RWPE2 (cell line): ENCODE data around the gene ROBO2.

Experiments used
- ATAC-seq: fragments of 200-7000 bp; cut with Tn5 transposase; 3 replicates; pipeline ENCODE4 v1.9.1; 2021; ENCODE audit warnings: low read depth
- DNase-seq: peaks from one replicate; pipeline ENCODE4 v3.0.0-alpha.2; 2020; ENCODE audit warnings: low spot score
- H3K27ac ChIP-seq: fragments of 450-650 bp; 2 replicates; pipeline ENCODE4 v1.5.1; 2017; ENCODE audit warnings: mild to moderate bottlenecking; ENCODE audit not compliant: poor library complexity, severe bottlenecking
- H3K27me3 ChIP-seq: fragments of 250-450 bp; sonication (Bioruptor Pico); 2 replicates; pipeline ENCODE4 v1.5.1; 2021; ENCODE audit warnings: mild to moderate bottlenecking, moderate library complexity; ENCODE audit not compliant: insufficient read depth, poor library complexity, severe bottlenecking
- H3K36me3 ChIP-seq: fragments of 250-450 bp; sonication (Bioruptor Pico); 2 replicates; pipeline ENCODE4 v1.5.1; 2020; ENCODE audit warnings: low read depth, mild to moderate bottlenecking, moderate library complexity
- H3K4me1 ChIP-seq: fragments of 250-450 bp; sonication (Bioruptor Pico); 2 replicates; pipeline ENCODE4 v1.5.1; 2021; ENCODE audit warnings: mild to moderate bottlenecking, moderate library complexity; ENCODE audit not compliant: insufficient read depth, poor library complexity, severe bottlenecking
- H3K4me3 ChIP-seq: fragments of 250-450 bp; sonication (Bioruptor Pico); 2 replicates; pipeline ENCODE4 v1.5.1; 2021; ENCODE audit warnings: mild to moderate bottlenecking, moderate library complexity; ENCODE audit not compliant: severe bottlenecking
- H3K9me3 ChIP-seq: fragments of 250-450 bp; sonication (Bioruptor Pico); 2 replicates; pipeline ENCODE4 v1.5.1; 2021; ENCODE audit warnings: mild to moderate bottlenecking, moderate library complexity; ENCODE audit not compliant: severe bottlenecking
- TF ChIP-seq, protein P1 (sequence below): fragments of 450-650 bp; IDR thresholded peaks from one replicate; pipeline ENCODE4 v1.5.1; 2017; ENCODE audit warnings: mild to moderate bottlenecking, moderate library complexity; ENCODE audit not compliant: poor library complexity, severe bottlenecking

Gene ROBO2

DNA sequence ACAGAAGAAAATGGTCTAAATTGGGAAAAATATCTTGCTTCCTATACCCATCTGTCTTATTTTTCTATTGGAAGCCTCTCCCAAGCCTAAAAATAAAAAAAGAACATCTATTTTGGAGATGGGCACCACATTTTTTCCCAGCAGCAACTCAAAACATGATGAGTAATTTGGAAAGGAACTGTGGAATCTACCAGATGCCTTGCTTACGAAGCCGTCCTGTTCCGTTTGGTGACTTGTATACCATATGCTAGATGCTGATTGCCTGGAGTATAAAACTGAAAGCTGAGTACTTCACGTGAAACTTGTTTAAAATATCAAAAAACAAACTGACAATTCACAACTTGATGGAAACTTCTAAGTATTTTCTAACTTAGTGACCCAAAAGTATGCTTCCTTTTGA, 491.0 kb downstream of the ROBO2 start:
- H3K9me3 ChIP-seq = no peaks in the 10 kb centered on the region
- ATAC-seq = no peak
- no peaks in the 10 kb centered on the region for H3K36me3 ChIP-seq
- H3K4me1 ChIP-seq = no peaks in the 10 kb centered on the region
- H3K27ac ChIP-seq = no peak overlapping the region
- H3K4me3 ChIP-seq = no peak overlapping the region
- H3K27me3 ChIP-seq = no peaks in the 10 kb centered on the region
- TF ChIP-seq, protein P1, sequence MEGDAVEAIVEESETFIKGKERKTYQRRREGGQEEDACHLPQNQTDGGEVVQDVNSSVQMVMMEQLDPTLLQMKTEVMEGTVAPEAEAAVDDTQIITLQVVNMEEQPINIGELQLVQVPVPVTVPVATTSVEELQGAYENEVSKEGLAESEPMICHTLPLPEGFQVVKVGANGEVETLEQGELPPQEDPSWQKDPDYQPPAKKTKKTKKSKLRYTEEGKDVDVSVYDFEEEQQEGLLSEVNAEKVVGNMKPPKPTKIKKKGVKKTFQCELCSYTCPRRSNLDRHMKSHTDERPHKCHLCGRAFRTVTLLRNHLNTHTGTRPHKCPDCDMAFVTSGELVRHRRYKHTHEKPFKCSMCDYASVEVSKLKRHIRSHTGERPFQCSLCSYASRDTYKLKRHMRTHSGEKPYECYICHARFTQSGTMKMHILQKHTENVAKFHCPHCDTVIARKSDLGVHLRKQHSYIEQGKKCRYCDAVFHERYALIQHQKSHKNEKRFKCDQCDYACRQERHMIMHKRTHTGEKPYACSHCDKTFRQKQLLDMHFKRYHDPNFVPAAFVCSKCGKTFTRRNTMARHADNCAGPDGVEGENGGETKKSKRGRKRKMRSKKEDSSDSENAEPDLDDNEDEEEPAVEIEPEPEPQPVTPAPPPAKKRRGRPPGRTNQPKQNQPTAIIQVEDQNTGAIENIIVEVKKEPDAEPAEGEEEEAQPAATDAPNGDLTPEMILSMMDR = no peak
- DNase-seq = no peak

DNA sequence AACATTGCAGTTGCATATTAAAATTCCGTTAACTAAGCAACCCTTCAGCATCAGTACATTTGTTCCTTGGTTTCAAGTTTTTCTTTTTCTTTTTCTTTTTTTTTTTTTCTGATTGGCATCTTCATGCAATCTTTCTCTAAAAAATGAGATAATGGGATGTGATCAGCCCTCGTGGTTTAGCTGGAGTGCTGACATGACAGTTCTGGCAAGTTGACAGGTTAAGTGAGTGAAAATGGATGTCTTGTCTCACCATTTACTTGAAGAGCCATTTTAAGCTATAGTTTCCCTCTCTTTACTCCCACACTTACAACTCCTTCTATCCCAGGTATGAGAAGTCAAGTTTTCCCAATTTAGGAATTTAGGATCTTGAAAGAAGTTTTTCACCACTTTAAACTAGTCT, 495.2 kb downstream of the ROBO2 start:
- H3K27me3 ChIP-seq = no peaks in the 10 kb centered on the region
- ATAC-seq = no peak

DNA sequence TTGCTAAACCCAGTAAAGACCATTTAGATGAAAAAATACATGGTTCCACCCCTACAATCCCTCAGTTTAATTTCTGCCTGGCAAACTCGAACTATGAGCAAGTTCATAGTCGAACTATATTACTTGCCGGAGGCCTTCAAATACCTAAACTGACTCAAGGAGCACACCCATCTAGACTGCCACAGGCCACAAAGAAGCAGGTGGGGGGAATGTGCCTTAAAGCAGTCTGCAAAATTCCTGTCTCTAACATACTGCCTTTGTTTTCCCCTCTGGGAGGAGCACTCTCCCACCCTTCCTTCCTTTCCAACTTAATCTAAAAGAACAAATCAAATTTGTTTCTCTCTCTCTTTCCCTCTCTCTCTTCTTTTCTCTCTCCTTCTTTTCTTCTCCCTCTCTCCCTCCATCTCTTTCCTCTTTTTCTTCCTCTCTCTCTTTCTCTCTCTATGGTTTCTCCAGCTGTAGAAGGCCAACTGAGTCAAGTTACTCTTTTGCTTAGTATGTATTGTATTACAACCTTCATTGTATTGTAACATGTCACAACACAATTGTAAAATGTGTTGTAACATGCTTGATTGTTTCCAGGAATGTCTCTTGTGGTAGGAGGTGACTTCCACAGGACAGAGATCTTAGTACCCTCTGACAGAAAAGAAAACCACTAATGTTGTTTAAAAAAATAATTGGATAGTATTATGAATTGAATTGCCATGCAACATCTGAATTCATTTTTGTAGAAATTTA, 496.3 kb downstream of the ROBO2 start:
- TF ChIP-seq, protein P1 = no peak
- DNase-seq (no peak), ATAC-seq (no peak)
- Histone ChIP-seq H3K36me3 (no peaks in the 10 kb centered on the region), H3K27ac (no peak overlapping the region), H3K4me3 (no peak overlapping the region), H3K4me1 (no peaks in the 10 kb centered on the region), H3K9me3 (no peaks in the 10 kb centered on the region), H3K27me3 (no peaks in the 10 kb centered on the region)

More for the DNA sequence above, 495.2 kb downstream of the ROBO2 start:
- no peaks in the 10 kb centered on the region for H3K36me3 ChIP-seq
- no peaks in the 10 kb centered on the region for H3K4me1 ChIP-seq
- DNase-seq = no peak
- no peak overlapping the region for H3K4me3 ChIP-seq
- no peak overlapping the region for H3K27ac ChIP-seq
- no peaks in the 10 kb centered on the region for H3K9me3 ChIP-seq
- TF ChIP-seq, protein P1 = no peak

DNA sequence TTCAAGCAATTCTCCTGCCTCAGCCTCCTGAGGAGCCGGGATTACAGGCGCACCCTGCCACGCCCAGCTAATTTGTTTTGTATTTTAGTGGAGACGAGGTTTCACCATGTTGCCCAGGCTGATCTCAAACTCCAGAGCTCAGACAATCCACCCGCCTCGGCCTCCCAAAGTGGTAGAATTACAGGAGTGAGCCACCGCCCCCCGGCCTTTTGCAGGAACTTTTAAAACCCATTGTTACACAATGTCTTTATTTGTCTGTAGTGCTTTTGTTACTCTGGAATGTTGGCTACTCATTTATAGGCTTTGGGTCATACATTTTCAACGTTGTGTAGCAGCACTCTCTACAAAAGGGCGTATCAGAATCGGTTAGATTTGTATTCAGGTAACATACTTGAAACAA, 499.1 kb downstream of the ROBO2 start:
- H3K27ac ChIP-seq = no peak overlapping the region
- TF ChIP-seq, protein P1 = no peak
- no peak for DNase-seq
- no peaks in the 10 kb centered on the region for H3K27me3 ChIP-seq
- H3K4me3 ChIP-seq = no peak overlapping the region
- no peaks in the 10 kb centered on the region for H3K4me1 ChIP-seq
- no peaks in the 10 kb centered on the region for H3K36me3 ChIP-seq
- no peaks in the 10 kb centered on the region for H3K9me3 ChIP-seq
- no peak for ATAC-seq

DNA sequence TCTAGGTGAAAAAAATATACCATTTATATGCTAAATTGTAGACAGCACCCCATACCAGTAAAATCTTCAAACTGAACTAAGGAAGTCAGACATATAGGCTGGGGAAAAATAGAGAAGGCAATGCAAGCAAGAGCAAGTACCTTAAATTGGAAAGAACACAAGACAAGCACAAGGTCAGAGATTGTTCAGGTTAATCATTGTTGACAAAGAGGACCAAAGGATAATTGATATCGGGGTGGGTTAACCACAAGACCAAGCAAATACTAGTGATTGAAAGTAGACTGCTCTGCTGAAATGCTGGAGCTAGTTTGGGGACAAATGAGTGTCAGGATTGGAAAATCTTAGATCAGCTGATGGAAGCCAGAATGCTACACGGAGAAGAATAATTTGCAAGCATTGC, 499.8 kb downstream of the ROBO2 start:
- H3K27me3 ChIP-seq = no peaks in the 10 kb centered on the region
- no peak for ATAC-seq

More for the DNA sequence above, 499.8 kb downstream of the ROBO2 start:
- Histone ChIP-seq H3K4me3 (no peak overlapping the region), H3K4me1 (no peaks in the 10 kb centered on the region), H3K9me3 (no peaks in the 10 kb centered on the region), H3K36me3 (no peaks in the 10 kb centered on the region), H3K27ac (no peak overlapping the region)
- no peak for DNase-seq
- TF ChIP-seq, protein P1 = no peak
